Brain microvascular endothelial cell (primary cell): ENCODE measurements around the gene MAK.

ENCODE experiments used
- DNase-seq: peaks from one replicate; pipeline ENCODE4 v3.0.0-alpha.2; 2020
- H3K27ac ChIP-seq: fragments of 250-450 bp; sonication (Bioruptor Pico); 2 replicates; pipeline ENCODE4 v1.5.1; 2020; ENCODE audit warnings: mild to moderate bottlenecking, moderate library complexity
- H3K27me3 ChIP-seq: fragments of 250-450 bp; sonication (Bioruptor Pico); replicated peaks from 2 replicates; pipeline ENCODE4 v1.5.1; 2020; ENCODE audit warnings: mild to moderate bottlenecking
- H3K36me3 ChIP-seq: fragments of 250-450 bp; sonication (Bioruptor Pico); replicated peaks from 2 replicates; pipeline ENCODE4 v1.5.1; 2020; ENCODE audit warnings: mild to moderate bottlenecking
- H3K4me3 ChIP-seq: 2 replicates; pipeline ENCODE4 v1.5.1; 2011; ENCODE audit warnings: low read depth, mild to moderate bottlenecking, control low read depth, low read length, moderate library complexity
- CTCF ChIP-seq: IDR thresholded peaks from 2 replicates; pipeline ENCODE4 v1.5.1; 2011; ENCODE audit warnings: low read depth, mild to moderate bottlenecking, moderate library complexity, low read length, control low read depth, inconsistent platforms; ENCODE audit errors: missing control alignments
- in situ Hi-C: cut with HindIII; loops from 2 replicates; pipeline ENCODE4 v1.10.0; 2017; ENCODE audit warnings: low sequenced_read_pairs, low pct_ligation_motif_present

MAK gene

GRCh38 chr6:10791673-10792072 is 46.7 kb downstream of the MAK start:
- no peaks in the 10 kb centered on the region for H3K27me3 ChIP-seq
- DNase-seq = no peak
- in situ Hi-C loops = no loop called here
- H3K27ac ChIP-seq = no peak overlapping the region
- H3K36me3 ChIP-seq = no peaks in the 10 kb centered on the region
- no peak overlapping the region for H3K4me3 ChIP-seq
- no peak for TF ChIP-seq CTCF

- H3K27ac ChIP-seq = no peak overlapping the region
- no peaks in the 10 kb centered on the region for H3K36me3 ChIP-seq
- in situ Hi-C loops = no loop called here
- no peak for DNase-seq
- H3K4me3 ChIP-seq = no peak overlapping the region
- TF ChIP-seq CTCF = no peak
- H3K27me3 ChIP-seq = no peaks in the 10 kb centered on the region
Observed at GRCh38 chr6:10779076-10779475, 59.3 kb downstream of the MAK start.

GRCh38 chr6:10778230-10778629 is 60.1 kb downstream of the MAK start:
- H3K4me3 ChIP-seq = no peak overlapping the region
- no peaks in the 10 kb centered on the region for H3K36me3 ChIP-seq
- in situ Hi-C loops = no loop called here
- H3K27ac ChIP-seq = no peak overlapping the region
- no peaks in the 10 kb centered on the region for H3K27me3 ChIP-seq
- no peak for DNase-seq
- no peak for TF ChIP-seq CTCF

- DNase-seq = no peak
- in situ Hi-C loops = no loop called here
Observed at GRCh38 chr6:10771371-10771894, 66.9 kb downstream of the MAK start.

GRCh38 chr6:10769419-10769818 is 68.9 kb downstream of the MAK start:
- no peak for TF ChIP-seq CTCF
- H3K36me3 ChIP-seq = no peaks in the 10 kb centered on the region
- H3K27ac ChIP-seq = no peak overlapping the region
- H3K27me3 ChIP-seq = no peaks in the 10 kb centered on the region
- H3K4me3 ChIP-seq = no peak overlapping the region
- in situ Hi-C loops = no loop called here
- no peak for DNase-seq

More at GRCh38 chr6:10771371-10771894, 66.9 kb downstream of the MAK start:
- Histone ChIP-seq H3K27me3 (no peaks in the 10 kb centered on the region), H3K36me3 (no peaks in the 10 kb centered on the region), H3K27ac (no peak overlapping the region), H3K4me3 (no peak overlapping the region)
- TF ChIP-seq CTCF = no peak

GRCh38 chr6:10763006-10763405 is 75.3 kb downstream of the MAK start:
- Histone ChIP-seq H3K27ac (no peak overlapping the region), H3K4me3 (no peak overlapping the region), H3K36me3 (no peaks in the 10 kb centered on the region), H3K27me3 (no peaks in the 10 kb centered on the region)
- TF ChIP-seq CTCF = no peak
- DNase-seq = no peak
- in situ Hi-C loops = no loop called here
